Fibroblast of pulmonary artery (primary cell): ENCODE results near the gene SLC6A11.

Experiments used
- DNase-seq: peaks from one replicate; pipeline ENCODE4 v3.0.0-alpha.2; 2010; ENCODE audit warnings: low read depth
- H3K4me3 ChIP-seq: replicated peaks from 2 replicates; pipeline ENCODE4 v1.5.1; 2011; ENCODE audit warnings: low read depth, mild to moderate bottlenecking, control low read depth, low read length, moderate library complexity
- TF ChIP-seq, protein P1 (sequence below): IDR thresholded peaks from 2 replicates; pipeline ENCODE4 v1.5.1; 2011; ENCODE audit warnings: mild to moderate bottlenecking, control low read depth, low read length, inconsistent platforms; ENCODE audit errors: missing control alignments

SLC6A11 gene

DNA sequence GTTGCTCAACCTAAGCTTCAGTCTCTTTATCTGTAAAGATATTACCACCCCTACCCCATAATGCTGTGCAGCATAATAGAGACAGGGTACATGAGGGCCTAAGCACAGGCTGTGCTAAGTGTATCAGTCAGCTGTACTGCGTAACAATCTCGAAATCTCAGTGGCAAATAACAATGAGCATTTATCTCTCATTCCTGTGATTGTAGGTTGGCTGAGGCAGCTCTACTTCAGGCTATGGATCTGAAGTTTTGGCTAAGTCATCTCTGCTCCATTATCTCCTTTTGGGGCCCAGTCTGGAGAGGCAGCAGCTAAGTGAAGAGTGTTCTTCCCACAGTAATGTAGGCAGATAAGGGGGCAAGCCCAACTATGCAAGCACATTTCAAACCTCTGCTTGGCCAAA lies 7.1 kb upstream of the SLC6A11 start:
- no peak overlapping the region for H3K4me3 ChIP-seq
- DNase-seq: no peak
- TF ChIP-seq, protein P1, sequence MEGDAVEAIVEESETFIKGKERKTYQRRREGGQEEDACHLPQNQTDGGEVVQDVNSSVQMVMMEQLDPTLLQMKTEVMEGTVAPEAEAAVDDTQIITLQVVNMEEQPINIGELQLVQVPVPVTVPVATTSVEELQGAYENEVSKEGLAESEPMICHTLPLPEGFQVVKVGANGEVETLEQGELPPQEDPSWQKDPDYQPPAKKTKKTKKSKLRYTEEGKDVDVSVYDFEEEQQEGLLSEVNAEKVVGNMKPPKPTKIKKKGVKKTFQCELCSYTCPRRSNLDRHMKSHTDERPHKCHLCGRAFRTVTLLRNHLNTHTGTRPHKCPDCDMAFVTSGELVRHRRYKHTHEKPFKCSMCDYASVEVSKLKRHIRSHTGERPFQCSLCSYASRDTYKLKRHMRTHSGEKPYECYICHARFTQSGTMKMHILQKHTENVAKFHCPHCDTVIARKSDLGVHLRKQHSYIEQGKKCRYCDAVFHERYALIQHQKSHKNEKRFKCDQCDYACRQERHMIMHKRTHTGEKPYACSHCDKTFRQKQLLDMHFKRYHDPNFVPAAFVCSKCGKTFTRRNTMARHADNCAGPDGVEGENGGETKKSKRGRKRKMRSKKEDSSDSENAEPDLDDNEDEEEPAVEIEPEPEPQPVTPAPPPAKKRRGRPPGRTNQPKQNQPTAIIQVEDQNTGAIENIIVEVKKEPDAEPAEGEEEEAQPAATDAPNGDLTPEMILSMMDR: no peak

DNA sequence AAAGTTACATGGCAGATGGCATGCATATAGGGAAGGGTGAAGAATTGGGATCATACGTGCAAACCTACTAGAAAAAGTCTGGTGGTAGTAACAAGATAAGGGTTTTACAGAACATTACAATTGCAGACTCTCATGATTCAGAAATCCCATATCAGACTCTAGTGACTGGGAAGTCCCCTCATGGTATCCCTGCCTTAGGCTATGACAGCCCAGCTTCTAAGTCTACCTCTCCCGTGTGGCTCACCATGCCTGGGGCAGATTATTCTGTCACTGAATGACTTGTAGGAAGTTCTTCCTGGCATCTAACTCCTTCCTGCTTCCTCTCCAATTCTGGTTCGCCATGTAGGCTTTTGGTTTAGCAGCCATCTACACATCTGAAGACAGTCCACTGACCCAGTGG lies 5.7 kb upstream of the SLC6A11 start:
- TF ChIP-seq, protein P1: no peak
- H3K4me3 ChIP-seq: no peak overlapping the region
- DNase-seq: no peak

DNA sequence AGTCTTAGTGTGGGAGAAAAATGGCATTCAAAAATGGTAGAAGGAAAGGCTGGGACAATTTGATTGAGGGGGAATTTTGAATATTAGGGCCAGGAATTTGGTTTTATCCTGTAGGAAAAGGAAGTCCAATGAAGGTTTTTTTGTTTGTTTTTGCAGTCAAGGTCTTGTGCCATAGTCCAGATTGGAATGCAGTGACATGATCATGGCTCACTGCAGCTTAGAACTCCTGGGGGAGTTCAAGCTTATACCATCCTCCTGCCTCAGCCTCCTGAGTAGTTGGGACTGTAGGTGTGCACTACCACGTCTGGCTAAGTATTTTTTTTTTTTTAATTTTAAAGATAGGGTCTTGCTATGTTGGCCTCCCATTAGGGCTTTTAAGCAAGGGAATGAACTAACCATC lies 2.6 kb upstream of the SLC6A11 start:
- DNase-seq: no peak
- TF ChIP-seq, protein P1: no peak
- H3K4me3 ChIP-seq: no peak overlapping the region

DNA sequence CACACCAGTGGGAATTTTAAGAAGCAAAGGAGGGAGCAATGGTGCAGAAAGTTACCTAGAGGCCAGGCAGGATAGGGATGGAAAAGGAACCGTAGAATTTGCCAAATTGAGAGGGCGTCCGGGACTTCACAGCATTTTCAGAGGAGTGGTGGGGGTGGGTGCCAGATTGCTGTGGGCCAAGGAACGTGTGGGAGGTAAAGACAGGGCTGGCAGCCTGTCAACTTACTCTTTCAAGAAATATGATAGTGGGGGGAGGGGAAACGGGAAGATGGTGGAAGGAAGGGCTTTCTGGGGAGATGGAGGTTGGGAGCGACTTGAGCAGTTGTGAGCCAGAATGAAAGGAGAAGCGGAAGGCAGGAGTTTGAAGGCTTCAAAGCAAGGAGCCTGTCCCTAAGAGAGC lies 1.4 kb upstream of the SLC6A11 start:
- TF ChIP-seq, protein P1: no peak
- H3K4me3 ChIP-seq: no peak overlapping the region
- DNase-seq: no peak

DNA sequence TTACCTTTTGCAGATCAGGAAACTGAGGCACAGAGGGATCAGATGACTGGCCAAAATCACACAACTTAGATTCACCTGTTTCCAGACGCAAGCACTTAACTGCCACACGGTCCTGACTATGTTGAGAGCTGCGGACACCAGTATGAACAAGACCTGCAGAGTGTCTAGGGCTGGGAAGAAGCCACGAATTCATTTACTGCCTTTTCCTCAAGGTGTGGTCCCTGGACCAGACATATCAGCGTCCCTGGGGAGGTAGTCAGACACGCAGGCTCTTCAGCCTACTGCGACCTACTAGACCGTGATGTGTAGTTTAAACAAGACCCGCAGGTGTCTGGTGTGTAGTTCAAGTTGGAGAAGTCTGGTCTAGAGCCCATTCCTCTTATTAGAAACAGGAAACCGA lies 541 bp upstream of the SLC6A11 start:
- TF ChIP-seq, protein P1: no peak
- H3K4me3 ChIP-seq: no peak overlapping the region
- DNase-seq: no peak

DNA sequence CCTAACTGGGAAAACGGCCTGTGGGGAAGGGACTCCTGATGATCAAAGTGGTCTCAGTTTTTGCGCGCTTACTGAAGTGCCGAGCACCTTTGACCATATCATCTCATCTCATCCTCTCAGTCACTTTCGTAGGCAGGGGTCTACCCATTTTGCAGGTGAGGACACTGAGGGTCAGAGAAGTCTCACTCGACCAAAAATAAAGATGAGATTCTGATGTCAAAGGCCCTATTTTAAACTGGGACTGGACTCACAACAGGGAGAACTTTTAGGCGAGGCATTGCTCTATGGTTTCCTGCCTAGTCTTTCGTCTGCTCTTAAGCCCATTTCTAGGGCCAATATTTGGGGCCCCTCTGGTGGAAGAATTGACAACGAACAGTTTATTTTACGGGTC lies 830 bp downstream of the SLC6A11 start:
- no peak overlapping the region for H3K4me3 ChIP-seq
- TF ChIP-seq, protein P1: no peak
- no peak for DNase-seq

DNA sequence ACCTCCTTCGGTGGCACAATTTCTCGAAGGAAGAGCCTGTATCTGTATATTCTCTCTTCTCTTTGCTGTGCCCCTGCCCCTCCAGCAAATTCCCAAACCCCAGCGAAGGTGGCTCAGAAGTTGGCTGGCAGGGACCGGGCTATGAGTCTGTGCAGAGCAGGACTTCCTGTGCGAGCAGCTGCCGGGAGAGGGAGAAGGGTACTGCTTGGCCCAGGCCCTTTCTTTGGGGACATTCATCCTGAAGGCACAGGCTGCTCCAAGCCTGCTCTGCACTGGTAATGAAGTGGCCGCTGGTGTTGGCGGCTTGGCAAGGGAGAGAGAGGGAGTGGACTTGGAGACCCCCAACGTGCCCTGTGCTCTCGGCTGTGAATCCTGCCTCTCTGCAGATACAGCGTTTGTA lies 1.5 kb downstream of the SLC6A11 start:
- no peak overlapping the region for H3K4me3 ChIP-seq
- TF ChIP-seq, protein P1: no peak
- DNase-seq: no peak
